ENCODE data around the gene TMEM114.

DNA sequence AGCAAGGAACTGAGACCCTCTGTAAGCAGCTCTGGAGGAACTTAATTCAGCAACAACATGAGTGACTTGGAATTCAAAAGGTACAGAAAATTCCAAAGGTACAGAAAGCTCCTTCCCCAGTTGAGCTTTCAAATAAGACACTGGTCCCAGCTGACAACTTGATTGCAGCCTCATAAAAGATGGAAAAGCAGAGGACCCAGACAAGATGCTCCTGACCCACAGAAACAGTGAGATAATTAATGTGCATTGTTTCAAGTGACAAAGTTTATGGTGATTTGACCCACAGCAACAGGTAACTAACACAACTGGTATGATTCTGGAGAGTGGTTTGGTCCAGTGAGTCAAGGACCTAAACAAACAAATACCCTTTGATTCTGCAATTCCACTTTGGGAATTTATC, 15.2 kb upstream of the TMEM114 start:
- TF ChIP-seq, protein P1, sequence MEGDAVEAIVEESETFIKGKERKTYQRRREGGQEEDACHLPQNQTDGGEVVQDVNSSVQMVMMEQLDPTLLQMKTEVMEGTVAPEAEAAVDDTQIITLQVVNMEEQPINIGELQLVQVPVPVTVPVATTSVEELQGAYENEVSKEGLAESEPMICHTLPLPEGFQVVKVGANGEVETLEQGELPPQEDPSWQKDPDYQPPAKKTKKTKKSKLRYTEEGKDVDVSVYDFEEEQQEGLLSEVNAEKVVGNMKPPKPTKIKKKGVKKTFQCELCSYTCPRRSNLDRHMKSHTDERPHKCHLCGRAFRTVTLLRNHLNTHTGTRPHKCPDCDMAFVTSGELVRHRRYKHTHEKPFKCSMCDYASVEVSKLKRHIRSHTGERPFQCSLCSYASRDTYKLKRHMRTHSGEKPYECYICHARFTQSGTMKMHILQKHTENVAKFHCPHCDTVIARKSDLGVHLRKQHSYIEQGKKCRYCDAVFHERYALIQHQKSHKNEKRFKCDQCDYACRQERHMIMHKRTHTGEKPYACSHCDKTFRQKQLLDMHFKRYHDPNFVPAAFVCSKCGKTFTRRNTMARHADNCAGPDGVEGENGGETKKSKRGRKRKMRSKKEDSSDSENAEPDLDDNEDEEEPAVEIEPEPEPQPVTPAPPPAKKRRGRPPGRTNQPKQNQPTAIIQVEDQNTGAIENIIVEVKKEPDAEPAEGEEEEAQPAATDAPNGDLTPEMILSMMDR (IDR thresholded peaks at IDR 0.05) = no peak
- no peak for TF ChIP-seq POLR2AphosphoS5 (IDR thresholded peaks at IDR 0.05)
- no peak for TF ChIP-seq POLR2A (IDR thresholded peaks at IDR 0.05)
- TF ChIP-seq EP300 (IDR thresholded peaks at IDR 0.05) = no peak

Data from stomach (tissue), 4 donors.